Measurements from ENCODE around the gene CFAP46. TPM values are rescaled to one million over a fixed set of nuclear protein-coding genes. Genes with fewer than 3 reads are reported as not detected.

CFAP46 gene
- total and polyA plus RNA-seq, 2 of the 8 experiments (the other 6 are each of a cell fraction or from before 2014, with no cell fraction given): 2.6 to 4.8 TPM

DNA sequence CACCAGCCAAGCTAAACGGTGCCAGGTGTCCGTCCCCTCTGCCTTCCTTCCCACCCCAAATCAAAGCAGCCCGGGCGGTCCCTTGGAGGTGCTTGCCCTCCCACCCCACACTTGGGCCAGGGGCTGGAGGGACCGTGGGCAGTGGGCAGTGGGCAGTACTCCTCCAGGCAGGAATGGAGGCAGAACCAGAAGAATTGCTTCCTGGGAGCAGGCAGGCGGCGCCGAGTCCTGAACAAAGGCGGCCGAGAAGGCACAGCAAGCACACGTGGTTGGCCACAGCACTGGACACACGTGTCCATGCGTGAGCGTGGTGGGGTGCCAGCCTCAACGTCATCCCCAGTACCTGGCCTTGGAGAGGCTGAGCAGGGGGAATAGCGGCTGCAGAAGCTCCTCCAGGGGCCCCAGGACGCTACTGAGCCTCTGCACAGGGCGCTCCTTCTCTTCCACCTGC lies 108.0 kb downstream of the CFAP46 start:
- Histone ChIP-seq H3K27me3 (replicated peaks in 1 of 4; ENCODE audit: control insufficient read depth in 3 of 4, extremely low read depth in 1 of 4, insufficient read depth in 3 of 4, low read length in 3 of 4) (no peaks in the 10 kb centered on the region), H3K27ac (ENCODE audit: low read depth, low read length) (no peak overlapping the region), H3K23ac (ENCODE audit: insufficient read length) (no peak overlapping the region), H3K4me1 (replicated peaks in 1 of 4; ENCODE audit: control insufficient read depth in 3 of 4, insufficient read depth in 4 of 4, low read length in 3 of 4) (peaks cover 0 to 10% (median 4%) of the 10 kb centered on the region in 4 experiments; a peak in 5 of 7 replicates), H4K8ac (ENCODE audit: extremely low read depth, insufficient read depth, low read length) (no peak overlapping the region), H3K4me3 (ENCODE audit: extremely low read depth in 1 of 4, insufficient read depth in 2 of 4, low read depth in 3 of 4, low read length in 4 of 4) (no peak overlapping the region), H3K36me3 (ENCODE audit: control insufficient read depth in 2 of 4, insufficient read depth in 4 of 4, low read length in 3 of 4) (no peaks in the 10 kb centered on the region), H3K9me3 (ENCODE audit: insufficient read depth in 2 of 2, low read depth in 1 of 2, low read length in 1 of 2) (no peaks in the 10 kb centered on the region; a peak in 1 of 4 replicates), H3K56ac (replicated peaks; ENCODE audit: insufficient read length, low read depth, low read length) (no peak overlapping the region), H3K4me2 (ENCODE audit: insufficient read depth in 1 of 2, low read depth in 2 of 2, low read length in 2 of 2) (no peak overlapping the region), H2BK5ac (ENCODE audit: low read depth, low read length) (no peak overlapping the region), H2AK5ac (ENCODE audit: low read depth, low read length) (no peak overlapping the region), H3K79me1 (ENCODE audit: low read depth, low read length) (no peaks in the 10 kb centered on the region), H3K79me2 (ENCODE audit: control insufficient read depth in 1 of 2, insufficient read depth in 2 of 2, low read length in 2 of 2) (no peaks in the 10 kb centered on the region), H2BK20ac (ENCODE audit: low read length) (no peak overlapping the region), H3K23me2 (ENCODE audit: low read depth, low read length) (no peaks in the 10 kb centered on the region), H3K4ac (replicated peaks; ENCODE audit: insufficient read length, low read depth, low read length) (no peak overlapping the region), H3K9ac (replicated peaks in 1 of 4; ENCODE audit: extremely low read depth in 1 of 4, low read depth in 3 of 4, low read length in 3 of 4) (no peak overlapping the region), H4K91ac (replicated peaks; ENCODE audit: insufficient read length, low read length) (no peak overlapping the region), H2BK120ac (replicated peaks; ENCODE audit: low read depth, low read length) (no peak overlapping the region), H3K14ac (ENCODE audit: insufficient read length) (no peak overlapping the region), H2BK15ac (ENCODE audit: low read length) (no peak overlapping the region), H3K18ac (ENCODE audit: extremely low read depth, low read length) (no peak overlapping the region), H4K20me1 (replicated peaks in 1 of 2; ENCODE audit: control insufficient read depth in 1 of 2, insufficient read depth in 2 of 2, low read length in 2 of 2) (peaks cover 0 to 3% of the 10 kb centered on the region in 2 experiments), H2AFZ (ENCODE audit: low read length) (no peak overlapping the region), H2BK12ac (ENCODE audit: low read depth, low read length) (no peak overlapping the region), H4K5ac (ENCODE audit: insufficient read length, low read depth, low read length) (no peak overlapping the region)
- FAIRE-seq (no peak), DNase-seq (ENCODE audit: low read depth in 1 of 2, low spot score in 2 of 2) (no peak)
- ChIA-PET CTCF (ENCODE audit: partially characterized antibody) (interaction anchor here (1.0 to 2.0 kb wide), 4 partner anchors 23 to 180 kb away, joined by 3 to 8 read pairs (median 4); no protein-coding TSS in a partner anchor), POLR2A (ENCODE audit: partially characterized antibody) (no interaction called here)
- 90% methylated on average over 17 of the region's 18 CpGs; no CpG with 5 or more reads in 1 of the 2 experiments for WGBS, 2 experiments (ENCODE audit: extremely low coverage in 1 of 2, insufficient coverage in 1 of 2, insufficient read length in 1 of 2, insufficient replicate concordance in 2 of 2, low coverage in 1 of 2, low lambda C conversion rate in 2 of 2, missing lambda C conversion rate in 1 of 2)
- TF ChIP-seq, protein P1, sequence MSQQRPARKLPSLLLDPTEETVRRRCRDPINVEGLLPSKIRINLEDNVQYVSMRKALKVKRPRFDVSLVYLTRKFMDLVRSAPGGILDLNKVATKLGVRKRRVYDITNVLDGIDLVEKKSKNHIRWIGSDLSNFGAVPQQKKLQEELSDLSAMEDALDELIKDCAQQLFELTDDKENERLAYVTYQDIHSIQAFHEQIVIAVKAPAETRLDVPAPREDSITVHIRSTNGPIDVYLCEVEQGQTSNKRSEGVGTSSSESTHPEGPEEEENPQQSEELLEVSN (IDR thresholded peaks at IDR 0.05): no peak
- TF ChIP-seq BRCA1 (IDR thresholded peaks at IDR 0.05; ENCODE audit: low read depth, low read length) (no peak), RBBP5 (IDR thresholded peaks at IDR 0.05; ENCODE audit: borderline replicate concordance, low read depth, low read length) (no peak), ASH2L (IDR thresholded peaks at IDR 0.05; ENCODE audit: low read length) (no peak)
